H9 (cell line): ENCODE data around the gene GGCT. TPM values are rescaled to one million over a fixed set of nuclear protein-coding genes. Genes with fewer than 3 reads are reported as not detected.

ENCODE experiments used
- DNase-seq: peaks from one replicate; pipeline ENCODE4 v3.0.0-alpha.2; 2017
- H2AFZ ChIP-seq: one replicate; pipeline ENCODE4 v1.6.1; 2013; ENCODE audit warnings: mild to moderate bottlenecking, low read length, control low read depth, moderate library complexity
- H2AK5ac ChIP-seq: 2 replicates; pipeline ENCODE4 v1.6.1; 2013; ENCODE audit warnings: low read length, control low read depth, mixed read lengths; ENCODE audit not compliant: insufficient read length
- H2BK120ac ChIP-seq: one replicate; pipeline ENCODE4 v1.6.1; 2013; ENCODE audit warnings: low read depth, mild to moderate bottlenecking, low read length, control low read depth, inconsistent platforms; ENCODE audit not compliant: poor library complexity, severe bottlenecking
- H2BK12ac ChIP-seq: 2 replicates; pipeline ENCODE4 v1.6.1; 2013; ENCODE audit warnings: low read length, control low read depth, mixed read lengths, low read depth; ENCODE audit not compliant: insufficient read length
- H2BK15ac ChIP-seq: 2 replicates; pipeline ENCODE4 v1.6.1; 2013; ENCODE audit warnings: low read depth, low read length, control low read depth
- H2BK20ac ChIP-seq: one replicate; pipeline ENCODE4 v1.6.1; 2013; ENCODE audit warnings: low read depth, mild to moderate bottlenecking, low read length, control low read depth, inconsistent platforms; ENCODE audit not compliant: poor library complexity, severe bottlenecking
- H2BK5ac ChIP-seq: 2 replicates; pipeline ENCODE4 v1.6.1; 2013; ENCODE audit warnings: low read length, control low read depth, mixed read lengths; ENCODE audit not compliant: insufficient read length
- H3K14ac ChIP-seq: 2 replicates; pipeline ENCODE4 v1.6.1; 2013; ENCODE audit warnings: low read length, control low read depth; ENCODE audit not compliant: insufficient read depth
- H3K18ac ChIP-seq: 2 replicates; pipeline ENCODE4 v1.6.1; 2013; ENCODE audit warnings: low read depth, mild to moderate bottlenecking, mixed read lengths, low read length, control low read depth; ENCODE audit not compliant: insufficient read length
- H3K23ac ChIP-seq: 2 replicates; pipeline ENCODE4 v1.6.1; 2013; ENCODE audit warnings: low read length, control low read depth, mixed read lengths, low read depth; ENCODE audit not compliant: insufficient read length
- H3K23me2 ChIP-seq: 2 replicates; pipeline ENCODE4 v1.6.1; 2013; ENCODE audit warnings: low read depth, mild to moderate bottlenecking, mixed read lengths, low read length, control low read depth; ENCODE audit not compliant: insufficient read length, poor library complexity, severe bottlenecking
- H3K27ac ChIP-seq: 2 replicates; pipeline ENCODE4 v1.5.1; 2013; ENCODE audit warnings: low read length, control low read depth, mixed read lengths, low read depth; ENCODE audit not compliant: insufficient read length
- H3K27me3 ChIP-seq: 2 replicates; pipeline ENCODE4 v1.6.1; 2013; ENCODE audit warnings: low read length, control low read depth, inconsistent platforms; ENCODE audit not compliant: insufficient read depth
- H3K4ac ChIP-seq: 2 replicates; pipeline ENCODE4 v1.6.1; 2013; ENCODE audit warnings: low read depth, mild to moderate bottlenecking, control low read depth, inconsistent platforms, low read length, moderate library complexity
- H3K4me1 ChIP-seq: 2 replicates; pipeline ENCODE4 v1.6.1; 2013; ENCODE audit warnings: low read length, control low read depth, inconsistent platforms; ENCODE audit not compliant: insufficient read depth
- H3K4me2 ChIP-seq: 2 replicates; pipeline ENCODE4 v1.6.1; 2013; ENCODE audit warnings: low read length, control low read depth, mixed read lengths; ENCODE audit not compliant: insufficient read length, insufficient read depth
- H3K56ac ChIP-seq: 2 replicates; pipeline ENCODE4 v1.6.1; 2013; ENCODE audit warnings: low read depth, mild to moderate bottlenecking, mixed read lengths, low read length, control low read depth; ENCODE audit not compliant: insufficient read length
- H3K79me1 ChIP-seq: 2 replicates; pipeline ENCODE4 v1.6.1; 2013; ENCODE audit warnings: low read depth, mild to moderate bottlenecking, moderate library complexity, low read length, control low read depth, inconsistent platforms; ENCODE audit not compliant: insufficient read depth, poor library complexity, severe bottlenecking
- H3K79me2 ChIP-seq: 2 replicates; pipeline ENCODE4 v1.6.1; 2013; ENCODE audit warnings: low read length, control low read depth, inconsistent platforms; ENCODE audit not compliant: insufficient read depth
- H3K9ac ChIP-seq: 2 replicates; pipeline ENCODE4 v1.6.1; 2013; ENCODE audit warnings: low read length, control low read depth, mixed read lengths; ENCODE audit not compliant: insufficient read length; ENCODE audit errors: extremely low read depth
- H3K9me3 ChIP-seq: one replicate; pipeline ENCODE4 v1.6.1; 2013; ENCODE audit warnings: low read depth, low read length, inconsistent platforms; ENCODE audit not compliant: control insufficient read depth
- H3T11ph ChIP-seq: one replicate; pipeline ENCODE4 v1.6.1; 2013; ENCODE audit warnings: mild to moderate bottlenecking, low read length, control low read depth, inconsistent platforms
- H4K20me1 ChIP-seq: one replicate; pipeline ENCODE4 v1.6.1; 2013; ENCODE audit not compliant: control insufficient read depth, insufficient read length, insufficient read depth
- H4K5ac ChIP-seq: 2 replicates; pipeline ENCODE4 v1.6.1; 2013; ENCODE audit warnings: low read depth, mild to moderate bottlenecking, mixed read lengths, low read length, control low read depth; ENCODE audit not compliant: insufficient read length
- H4K8ac ChIP-seq: replicated peaks from 2 replicates; pipeline ENCODE4 v1.6.1; 2013; ENCODE audit warnings: low read length, control low read depth, mixed read lengths, low read depth; ENCODE audit not compliant: insufficient read length
- H4K91ac ChIP-seq: 2 replicates; pipeline ENCODE4 v1.6.1; 2013; ENCODE audit warnings: low read depth, mild to moderate bottlenecking, moderate library complexity, mixed read lengths, low read length, control low read depth; ENCODE audit not compliant: insufficient read length
- H3K27ac Mint-ChIP-seq, 3 experiments: 2 replicates in 2 of 3; 3 replicates in 1 of 3; pipeline ENCODE4 v1.8.0; 2020 to 2021; ENCODE audit warnings: mixed read lengths in 3 of 3, mild to moderate bottlenecking in 1 of 3, moderate library complexity in 1 of 3
- H3K27me3 Mint-ChIP-seq: 2 replicates; pipeline ENCODE4 v1.8.0; 2021; ENCODE audit warnings: low read depth, mild to moderate bottlenecking, moderate library complexity, mixed read lengths
- H3K36me3 Mint-ChIP-seq, 3 experiments: 2 replicates in 2 of 3; 3 replicates in 1 of 3; pipeline ENCODE4 v1.8.0; 2020 to 2021; ENCODE audit warnings: low read depth in 3 of 3, mixed read lengths in 3 of 3; ENCODE audit not compliant: insufficient read depth in 1 of 3
- H3K4me1 Mint-ChIP-seq, 2 experiments: 2 replicates each; pipeline ENCODE4 v1.8.0; 2020; ENCODE audit warnings: mixed read lengths in 2 of 2
- H3K4me3 Mint-ChIP-seq, 2 experiments: 2 replicates in 1 of 2; 3 replicates in 1 of 2; pipeline ENCODE4 v1.8.0; 2020 to 2021; ENCODE audit warnings: mild to moderate bottlenecking in 2 of 2, mixed read lengths in 2 of 2, moderate library complexity in 1 of 2
- H3K9me3 Mint-ChIP-seq, 2 experiments: 2 replicates in 1 of 2; 3 replicates in 1 of 2; pipeline ENCODE4 v1.8.0; 2020; ENCODE audit warnings: mild to moderate bottlenecking in 2 of 2, mixed read lengths in 2 of 2, moderate library complexity in 1 of 2
- CTCF ChIP-seq: fragments of 200-600 bp; sonication (generic); conservative IDR thresholded peaks from 3 replicates; pipeline ENCODE4 v1.8.0; 2021; ENCODE audit warnings: antibody characterized with exemption, mild to moderate bottlenecking
- WGBS: extraction: QIAGEN DNeasy Blood & Tissue Kit; methylation state at CpG from one replicate; pipeline ENCODE4 v1.1.7; 2013; ENCODE audit warnings: missing lambda C conversion rate, low lambda C conversion rate, mixed read lengths; ENCODE audit not compliant: insufficient read length; ENCODE audit errors: extremely low coverage; 5-methylcytosine and 5-hydroxymethylcytosine counted together
- total RNA-seq: library from RNA; stranded (reverse); gene quantifications from 2 replicates; pipeline ENCODE4 v1.2.1, GENCODE V29; 2021

GGCT gene
- total RNA-seq, 1 experiment from 2014 or later = 84.9 TPM

GRCh38 chr7:30503274-30504212 lies 1.1 kb downstream of the GGCT start:
- Histone ChIP-seq H3K79me2 (peaks cover 19% of the 10 kb centered on the region; the same call in 1 of the 2 replicates), H3K14ac (no peak overlapping the region; the same call in 1 of the 2 replicates), H3K79me1 (peaks cover 6% of the 10 kb centered on the region), H3K4me1 (peaks cover 11% of the 10 kb centered on the region; the same call in 1 of the 2 replicates), H2AK5ac (no peak overlapping the region), H2AFZ (no peak overlapping the region), H4K8ac (no peak overlapping the region), H3K23me2 (peaks cover 9% of the 10 kb centered on the region), H3K27me3 (no peaks in the 10 kb centered on the region), H3K23ac (no peak overlapping the region), H2BK120ac (no peak overlapping the region), H2BK20ac (no peak overlapping the region), H4K5ac (no peak overlapping the region), H3K4me2 (peak overlapping the region; percentile 99), H2BK12ac (no peak overlapping the region), H3K56ac (no peak overlapping the region), H2BK5ac (no peak overlapping the region), H2BK15ac (no peak overlapping the region), H3K18ac (no peak overlapping the region), H3K9ac (peak overlapping the region; percentile 94), H4K20me1 (no peaks in the 10 kb centered on the region), H3T11ph (no peak overlapping the region), H3K9me3 (no peaks in the 10 kb centered on the region), H4K91ac (no peak overlapping the region), H3K27ac (no peak overlapping the region), H3K4ac (no peak overlapping the region)
- Mint-ChIP-seq H3K27ac (no peak overlapping the region; a peak in 1 of 7 replicates), H3K4me3 (peak overlapping the region; percentile 83 to 88), H3K27me3 (peaks cover 17% of the 10 kb centered on the region), H3K4me1 (peaks cover 20 to 21% of the 10 kb centered on the region in 2 experiments), H3K9me3 (peaks cover 24 to 26% of the 10 kb centered on the region in 2 experiments), H3K36me3 (peaks cover 20 to 48% (median 40%) of the 10 kb centered on the region in 3 experiments)
- TF ChIP-seq CTCF = no peak
- DNase-seq = no peak
- no CpG with 5 or more reads among the region's 15 CpGs for WGBS
